Gastroesophageal sphincter (tissue), 3 donors: ENCODE results near the gene KRT15.

ENCODE experiments used
- CTCF ChIP-seq, 4 experiments: fragments of 200-600 bp in 2 of 4; fragments of 450-650 bp in 2 of 4; sonication (generic) in 1 of 4; IDR thresholded peaks; one replicate each; pipeline ENCODE4 v1.5.1; 2017 to 2019; ENCODE audit warnings: antibody characterized with exemption in 4 of 4, mild to moderate bottlenecking in 2 of 4, moderate library complexity in 2 of 4
- POLR2A ChIP-seq, 2 donors: fragments of 450-650 bp; IDR thresholded peaks; one replicate each; pipeline ENCODE4 v1.6.1; 2017; ENCODE audit warnings: antibody characterized with exemption in 2 of 2, mild to moderate bottlenecking in 2 of 2, moderate library complexity in 1 of 2

- TF ChIP-seq CTCF (IDR thresholded peaks at IDR 0.05) (no peak), POLR2A (IDR thresholded peaks at IDR 0.05) (no peak)
Observed at GRCh38 chr17:41484920-41485904, 33.5 kb downstream of the KRT15 start.
